Measurements from ENCODE around the gene CD1D. TPM values are rescaled to one million over a fixed set of nuclear protein-coding genes. Genes with fewer than 3 reads are reported as not detected.
"Not testable (repeated sequence)": the region's sequence is repeated elsewhere in the genome, so short reads cannot be mapped to it uniquely, and the experiment has no call there.

CD1D gene
- polyA plus RNA-seq, 1 of the 3 experiments (the other 2 are of a cell fraction): not detected

DNA sequence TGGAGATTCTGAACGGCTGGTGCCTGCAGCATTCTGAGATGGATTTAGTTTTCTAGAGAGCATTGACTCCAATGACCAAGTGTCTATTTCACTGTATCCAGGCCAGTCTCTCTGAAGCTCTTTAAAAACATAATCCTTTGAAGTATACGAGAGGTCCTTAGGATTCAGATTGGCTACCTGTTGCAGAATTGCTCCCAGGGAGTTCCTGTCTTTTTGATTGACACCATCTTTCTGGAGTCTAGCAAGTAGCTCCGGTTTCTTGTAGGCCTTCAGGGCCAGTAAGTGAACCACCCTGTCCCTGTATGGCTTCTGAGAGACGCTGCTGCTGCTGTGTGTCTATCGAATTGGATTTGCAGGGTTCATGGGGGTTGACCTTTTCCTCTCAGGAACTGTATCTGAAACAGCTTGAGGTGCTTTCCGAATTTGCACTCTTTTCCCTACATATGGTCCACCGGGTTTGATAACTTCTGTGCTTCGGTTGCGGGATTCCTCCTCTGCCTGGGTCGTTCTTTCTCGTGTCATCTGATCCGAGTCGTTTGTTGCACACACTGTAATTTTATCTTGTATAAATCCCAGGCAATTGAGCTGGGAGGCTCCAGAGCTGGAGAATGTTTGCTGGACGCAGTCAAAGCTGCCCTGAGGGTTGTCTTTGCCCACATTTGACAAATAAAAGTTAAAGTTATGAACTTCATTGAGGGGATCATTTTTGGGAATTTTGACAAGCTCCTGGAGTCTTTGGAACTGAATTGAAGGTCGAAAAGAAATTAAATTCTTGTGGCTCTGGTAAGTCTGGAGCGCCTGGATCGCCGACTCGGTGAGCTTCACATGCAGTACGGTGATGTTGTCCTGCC lies 3.6 kb upstream of the CD1D start:
- CTCF ChIA-PET: interaction anchor here (2.8 kb wide), 1 partner anchor 27 kb away, joined by 11 read pairs; no protein-coding TSS in a partner anchor

DNA sequence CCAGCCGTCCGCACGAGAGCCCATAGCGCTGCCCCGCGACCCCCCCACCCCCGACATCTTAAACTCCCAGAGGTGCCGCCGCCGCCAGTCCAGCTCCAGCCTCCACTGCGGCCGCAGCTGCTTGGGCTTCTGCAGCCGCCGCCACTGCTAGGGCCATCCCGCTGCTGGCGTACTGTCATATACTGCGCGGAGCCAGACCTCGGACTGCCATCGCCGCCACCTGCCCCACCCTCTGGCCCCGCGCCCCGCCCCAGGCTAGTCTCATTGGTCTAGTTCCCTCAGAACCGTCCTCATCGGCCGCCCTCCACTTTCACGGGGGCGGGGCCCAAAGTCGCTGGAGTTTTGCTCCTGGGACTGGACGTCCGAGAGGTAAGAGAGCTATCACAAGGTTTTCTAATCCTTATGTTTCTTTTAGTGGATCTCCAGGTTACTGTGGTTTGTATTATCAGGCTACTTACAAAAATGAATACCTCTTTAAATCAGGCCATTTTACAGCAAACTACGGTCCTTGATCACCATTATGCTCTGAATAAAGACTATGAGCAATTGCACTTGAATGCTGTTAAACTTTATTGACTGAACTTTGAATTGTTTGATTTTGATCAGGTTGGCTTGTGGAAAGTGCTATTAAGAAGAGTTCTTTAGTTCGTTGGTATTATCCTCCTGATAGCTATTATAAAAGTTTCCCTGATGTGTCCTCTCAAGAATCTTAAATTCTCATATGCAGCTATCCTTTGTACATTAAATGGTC lies 2.8 kb upstream of the CD1D start:
- Histone ChIP-seq H3K79me2 (ENCODE audit: insufficient read depth) (no peaks in the 10 kb centered on the region), H4K20me1 (ENCODE audit: insufficient read depth) (no peaks in the 10 kb centered on the region), H3K9me3 (no peaks in the 10 kb centered on the region), H3K4me2 (peak overlapping the region; percentile 77), H3K27ac (ENCODE audit: low read depth in 2 of 2, low read length in 1 of 2) (no peak overlapping the region), H3K27me3 (ENCODE audit: insufficient read depth) (peaks cover 61% of the 10 kb centered on the region), H3K4me3 (ENCODE audit: low read depth in 2 of 2, low read length in 1 of 2) (peak overlapping the region; percentile 31 to 47; a peak in 3 of 4 replicates), H3K9me2 (no peaks in the 10 kb centered on the region), H3K36me3 (replicated peaks in 1 of 2; ENCODE audit: control insufficient read depth in 1 of 2, insufficient read depth in 2 of 2, low read length in 1 of 2) (no peaks in the 10 kb centered on the region), H2AFZ (ENCODE audit: low read depth) (peak overlapping the region; percentile 79), H3K9ac (no peak overlapping the region), H3K4me1 (ENCODE audit: control insufficient read depth in 1 of 2, insufficient read depth in 2 of 2, low read depth in 1 of 2, low read length in 1 of 2) (no peaks in the 10 kb centered on the region; a peak in 1 of 4 replicates), H3F3A (replicated peaks; ENCODE audit: insufficient read depth) (no peaks in the 10 kb centered on the region)
- ChIA-PET CTCF (interaction anchor here (2.8 kb wide), 1 partner anchor 26 kb away, joined by 11 read pairs; no protein-coding TSS in a partner anchor), POLR2A (no interaction called here)
- 11% methylated on average over 6 of the region's 34 CpGs for WGBS (ENCODE audit: low lambda C conversion rate)
- TF ChIP-seq FOXM1 (IDR thresholded peaks at IDR 0.05; ENCODE audit: low read depth): no peak
- no peak for TF ChIP-seq YY1 (IDR thresholded peaks at IDR 0.05; ENCODE audit: low read depth)
- no peak for TF ChIP-seq RFX5 (IDR thresholded peaks at IDR 0.05; ENCODE audit: low read length)
- TF ChIP-seq, protein P1, sequence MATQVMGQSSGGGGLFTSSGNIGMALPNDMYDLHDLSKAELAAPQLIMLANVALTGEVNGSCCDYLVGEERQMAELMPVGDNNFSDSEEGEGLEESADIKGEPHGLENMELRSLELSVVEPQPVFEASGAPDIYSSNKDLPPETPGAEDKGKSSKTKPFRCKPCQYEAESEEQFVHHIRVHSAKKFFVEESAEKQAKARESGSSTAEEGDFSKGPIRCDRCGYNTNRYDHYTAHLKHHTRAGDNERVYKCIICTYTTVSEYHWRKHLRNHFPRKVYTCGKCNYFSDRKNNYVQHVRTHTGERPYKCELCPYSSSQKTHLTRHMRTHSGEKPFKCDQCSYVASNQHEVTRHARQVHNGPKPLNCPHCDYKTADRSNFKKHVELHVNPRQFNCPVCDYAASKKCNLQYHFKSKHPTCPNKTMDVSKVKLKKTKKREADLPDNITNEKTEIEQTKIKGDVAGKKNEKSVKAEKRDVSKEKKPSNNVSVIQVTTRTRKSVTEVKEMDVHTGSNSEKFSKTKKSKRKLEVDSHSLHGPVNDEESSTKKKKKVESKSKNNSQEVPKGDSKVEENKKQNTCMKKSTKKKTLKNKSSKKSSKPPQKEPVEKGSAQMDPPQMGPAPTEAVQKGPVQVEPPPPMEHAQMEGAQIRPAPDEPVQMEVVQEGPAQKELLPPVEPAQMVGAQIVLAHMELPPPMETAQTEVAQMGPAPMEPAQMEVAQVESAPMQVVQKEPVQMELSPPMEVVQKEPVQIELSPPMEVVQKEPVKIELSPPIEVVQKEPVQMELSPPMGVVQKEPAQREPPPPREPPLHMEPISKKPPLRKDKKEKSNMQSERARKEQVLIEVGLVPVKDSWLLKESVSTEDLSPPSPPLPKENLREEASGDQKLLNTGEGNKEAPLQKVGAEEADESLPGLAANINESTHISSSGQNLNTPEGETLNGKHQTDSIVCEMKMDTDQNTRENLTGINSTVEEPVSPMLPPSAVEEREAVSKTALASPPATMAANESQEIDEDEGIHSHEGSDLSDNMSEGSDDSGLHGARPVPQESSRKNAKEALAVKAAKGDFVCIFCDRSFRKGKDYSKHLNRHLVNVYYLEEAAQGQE (IDR thresholded peaks at IDR 0.05; ENCODE audit: low read depth, low read length): no peak
- TF ChIP-seq, protein P2, sequence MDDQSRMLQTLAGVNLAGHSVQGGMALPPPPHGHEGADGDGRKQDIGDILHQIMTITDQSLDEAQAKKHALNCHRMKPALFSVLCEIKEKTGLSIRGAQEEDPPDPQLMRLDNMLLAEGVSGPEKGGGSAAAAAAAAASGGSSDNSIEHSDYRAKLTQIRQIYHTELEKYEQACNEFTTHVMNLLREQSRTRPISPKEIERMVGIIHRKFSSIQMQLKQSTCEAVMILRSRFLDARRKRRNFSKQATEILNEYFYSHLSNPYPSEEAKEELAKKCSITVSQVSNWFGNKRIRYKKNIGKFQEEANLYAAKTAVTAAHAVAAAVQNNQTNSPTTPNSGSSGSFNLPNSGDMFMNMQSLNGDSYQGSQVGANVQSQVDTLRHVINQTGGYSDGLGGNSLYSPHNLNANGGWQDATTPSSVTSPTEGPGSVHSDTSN (IDR thresholded peaks at IDR 0.05): no peak
- TF ChIP-seq FOXJ3 (CRISPR knock-in tag; IDR thresholded peaks at IDR 0.05): no peak
- no peak for TF ChIP-seq EP300 (IDR thresholded peaks at IDR 0.05; ENCODE audit: borderline replicate concordance in 1 of 2, low read depth in 1 of 2, low read length in 1 of 2)
- no peak for TF ChIP-seq RAD21 (IDR thresholded peaks at IDR 0.05; ENCODE audit: low read length)
- no peak for TF ChIP-seq ELF1 (IDR thresholded peaks at IDR 0.05)
- no peak for TF ChIP-seq TCF12 (IDR thresholded peaks at IDR 0.05)
- no peak for TF ChIP-seq GABPA (IDR thresholded peaks at IDR 0.05; ENCODE audit: low read depth)
- TF ChIP-seq, protein P3, sequence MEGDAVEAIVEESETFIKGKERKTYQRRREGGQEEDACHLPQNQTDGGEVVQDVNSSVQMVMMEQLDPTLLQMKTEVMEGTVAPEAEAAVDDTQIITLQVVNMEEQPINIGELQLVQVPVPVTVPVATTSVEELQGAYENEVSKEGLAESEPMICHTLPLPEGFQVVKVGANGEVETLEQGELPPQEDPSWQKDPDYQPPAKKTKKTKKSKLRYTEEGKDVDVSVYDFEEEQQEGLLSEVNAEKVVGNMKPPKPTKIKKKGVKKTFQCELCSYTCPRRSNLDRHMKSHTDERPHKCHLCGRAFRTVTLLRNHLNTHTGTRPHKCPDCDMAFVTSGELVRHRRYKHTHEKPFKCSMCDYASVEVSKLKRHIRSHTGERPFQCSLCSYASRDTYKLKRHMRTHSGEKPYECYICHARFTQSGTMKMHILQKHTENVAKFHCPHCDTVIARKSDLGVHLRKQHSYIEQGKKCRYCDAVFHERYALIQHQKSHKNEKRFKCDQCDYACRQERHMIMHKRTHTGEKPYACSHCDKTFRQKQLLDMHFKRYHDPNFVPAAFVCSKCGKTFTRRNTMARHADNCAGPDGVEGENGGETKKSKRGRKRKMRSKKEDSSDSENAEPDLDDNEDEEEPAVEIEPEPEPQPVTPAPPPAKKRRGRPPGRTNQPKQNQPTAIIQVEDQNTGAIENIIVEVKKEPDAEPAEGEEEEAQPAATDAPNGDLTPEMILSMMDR (IDR thresholded peaks at IDR 0.05): no peak
- TF ChIP-seq GATA2 (CRISPR knock-in tag; IDR thresholded peaks at IDR 0.05): no peak
- DNase-seq: peak; percentile 54

More for the DNA sequence above, 3.6 kb upstream of the CD1D start:
- H3K27ac ChIP-seq (ENCODE audit: low read depth in 2 of 2, low read length in 1 of 2); H3K9me3 ChIP-seq; H3K36me3 ChIP-seq (replicated peaks in 1 of 2; ENCODE audit: control insufficient read depth in 1 of 2, insufficient read depth in 2 of 2, low read length in 1 of 2); H4K20me1 ChIP-seq (ENCODE audit: insufficient read depth); H3K9me2 ChIP-seq; H3K79me2 ChIP-seq (ENCODE audit: insufficient read depth); H3F3A ChIP-seq (replicated peaks; ENCODE audit: insufficient read depth); DNase-seq; POLR2A ChIA-PET; H3K9ac ChIP-seq; H3K4me1 ChIP-seq (ENCODE audit: control insufficient read depth in 1 of 2, insufficient read depth in 2 of 2, low read depth in 1 of 2, low read length in 1 of 2): not testable (repeated sequence)
- Histone ChIP-seq H2AFZ (ENCODE audit: low read depth) (peak overlapping the region; percentile 79; the same call in 1 of the 2 replicates), H3K4me3 (ENCODE audit: low read depth in 2 of 2, low read length in 1 of 2) (peak overlapping the region; percentile 31 to 47; a peak in 3 of 4 replicates), H3K27me3 (ENCODE audit: insufficient read depth) (peaks cover 53% of the 10 kb centered on the region), H3K4me2 (peak overlapping the region; percentile 77)
- WGBS (ENCODE audit: low lambda C conversion rate): 13% methylated on average over 20 of the region's 20 CpGs

Measured in SK-N-SH (cell line).